HL-60 (cell line): ENCODE results near the gene SGSH.

Experiments
- GABPA ChIP-seq: IDR thresholded peaks from 2 replicates; pipeline ENCODE4 v1.6.1; 2012; ENCODE audit warnings: low read depth
- POLR2AphosphoS5 ChIP-seq: IDR thresholded peaks from 2 replicates; pipeline ENCODE4 v1.6.1; 2012; ENCODE audit warnings: low read depth
- TF ChIP-seq, protein P1 (sequence below): IDR thresholded peaks from one replicate; pipeline ENCODE4 v1.5.1; 2011; ENCODE audit warnings: low read length, control low read depth, inconsistent platforms; ENCODE audit not compliant: insufficient read depth

DNA sequence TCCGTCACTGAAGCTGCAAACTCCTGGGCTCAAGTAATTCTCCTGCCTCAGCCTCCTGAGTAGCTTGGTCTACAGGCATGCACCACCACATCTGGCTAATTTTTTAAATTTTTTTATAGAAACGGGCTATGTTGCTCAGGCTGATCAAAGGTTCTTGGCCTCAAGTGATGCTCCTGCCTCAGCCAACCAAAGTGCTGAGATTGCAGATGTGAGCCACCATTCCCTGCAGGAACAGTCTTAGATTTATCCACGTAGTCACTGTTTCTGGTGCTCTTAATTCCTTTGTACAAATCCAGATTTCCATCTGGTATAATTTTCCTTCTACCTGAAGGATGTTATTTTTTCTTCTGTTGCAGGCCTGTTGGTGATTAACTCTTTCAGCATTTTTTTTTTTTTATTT lies 13.1 kb upstream of the SGSH start:
- TF ChIP-seq POLR2AphosphoS5 (no peak), GABPA (no peak)
- TF ChIP-seq, protein P1, sequence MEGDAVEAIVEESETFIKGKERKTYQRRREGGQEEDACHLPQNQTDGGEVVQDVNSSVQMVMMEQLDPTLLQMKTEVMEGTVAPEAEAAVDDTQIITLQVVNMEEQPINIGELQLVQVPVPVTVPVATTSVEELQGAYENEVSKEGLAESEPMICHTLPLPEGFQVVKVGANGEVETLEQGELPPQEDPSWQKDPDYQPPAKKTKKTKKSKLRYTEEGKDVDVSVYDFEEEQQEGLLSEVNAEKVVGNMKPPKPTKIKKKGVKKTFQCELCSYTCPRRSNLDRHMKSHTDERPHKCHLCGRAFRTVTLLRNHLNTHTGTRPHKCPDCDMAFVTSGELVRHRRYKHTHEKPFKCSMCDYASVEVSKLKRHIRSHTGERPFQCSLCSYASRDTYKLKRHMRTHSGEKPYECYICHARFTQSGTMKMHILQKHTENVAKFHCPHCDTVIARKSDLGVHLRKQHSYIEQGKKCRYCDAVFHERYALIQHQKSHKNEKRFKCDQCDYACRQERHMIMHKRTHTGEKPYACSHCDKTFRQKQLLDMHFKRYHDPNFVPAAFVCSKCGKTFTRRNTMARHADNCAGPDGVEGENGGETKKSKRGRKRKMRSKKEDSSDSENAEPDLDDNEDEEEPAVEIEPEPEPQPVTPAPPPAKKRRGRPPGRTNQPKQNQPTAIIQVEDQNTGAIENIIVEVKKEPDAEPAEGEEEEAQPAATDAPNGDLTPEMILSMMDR = no peak
